Measurements from ENCODE around the gene TMEM120B. TPM values are rescaled to one million over a fixed set of nuclear protein-coding genes. Genes with fewer than 3 reads are reported as not detected.

The TMEM120B gene
- total RNA-seq, 1 donor from 2014 or later: 3.9 TPM

DNA sequence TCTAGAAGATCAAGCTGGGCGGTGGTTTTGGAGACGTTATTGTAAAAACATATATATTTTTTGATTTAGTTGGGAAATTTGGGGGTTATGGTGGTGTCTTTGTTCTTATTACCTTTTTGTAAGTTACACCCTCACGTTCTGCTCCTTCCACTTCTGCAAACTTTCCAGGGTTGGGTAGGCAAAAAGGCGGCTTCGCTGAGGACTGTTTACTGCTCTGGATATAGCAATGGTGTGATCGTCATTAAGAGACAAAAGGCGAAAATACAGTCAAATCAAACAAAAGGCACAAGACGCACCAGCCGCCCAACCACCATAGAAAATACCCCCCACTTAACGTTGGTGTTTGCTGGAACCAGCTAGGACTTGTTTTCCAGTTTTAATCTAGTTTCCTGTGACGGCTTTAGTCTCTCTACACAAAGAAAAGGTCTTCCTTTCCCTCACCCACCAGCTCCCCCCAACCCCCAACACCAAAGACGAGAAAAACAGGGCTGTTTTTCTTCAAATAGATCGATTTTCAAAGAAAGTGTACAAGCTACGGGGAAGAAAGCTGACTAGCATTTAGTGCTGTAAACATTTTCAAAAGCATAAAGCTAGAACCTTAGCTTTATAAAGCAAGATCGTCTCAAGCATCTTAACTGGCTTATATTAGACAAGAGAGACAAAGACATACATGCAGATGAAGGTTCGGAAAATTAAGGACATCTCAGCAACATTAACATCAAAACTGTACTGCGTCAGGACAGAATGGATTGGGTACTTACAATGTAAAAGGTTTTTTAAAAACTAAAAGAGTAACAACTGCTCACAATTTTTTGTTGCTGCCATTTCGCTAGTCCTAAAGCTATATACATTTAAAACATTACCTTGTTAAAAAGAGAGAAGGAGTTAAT is 89.3 kb downstream of the TMEM120B start:
- TF ChIP-seq POLR2AphosphoS5 (IDR thresholded peaks at IDR 0.05; ENCODE audit: insufficient read depth in 1 of 2, low read depth in 1 of 2) (no peak), POLR2A (IDR thresholded peaks at IDR 0.05) (no peak)
- TF ChIP-seq, protein P1, sequence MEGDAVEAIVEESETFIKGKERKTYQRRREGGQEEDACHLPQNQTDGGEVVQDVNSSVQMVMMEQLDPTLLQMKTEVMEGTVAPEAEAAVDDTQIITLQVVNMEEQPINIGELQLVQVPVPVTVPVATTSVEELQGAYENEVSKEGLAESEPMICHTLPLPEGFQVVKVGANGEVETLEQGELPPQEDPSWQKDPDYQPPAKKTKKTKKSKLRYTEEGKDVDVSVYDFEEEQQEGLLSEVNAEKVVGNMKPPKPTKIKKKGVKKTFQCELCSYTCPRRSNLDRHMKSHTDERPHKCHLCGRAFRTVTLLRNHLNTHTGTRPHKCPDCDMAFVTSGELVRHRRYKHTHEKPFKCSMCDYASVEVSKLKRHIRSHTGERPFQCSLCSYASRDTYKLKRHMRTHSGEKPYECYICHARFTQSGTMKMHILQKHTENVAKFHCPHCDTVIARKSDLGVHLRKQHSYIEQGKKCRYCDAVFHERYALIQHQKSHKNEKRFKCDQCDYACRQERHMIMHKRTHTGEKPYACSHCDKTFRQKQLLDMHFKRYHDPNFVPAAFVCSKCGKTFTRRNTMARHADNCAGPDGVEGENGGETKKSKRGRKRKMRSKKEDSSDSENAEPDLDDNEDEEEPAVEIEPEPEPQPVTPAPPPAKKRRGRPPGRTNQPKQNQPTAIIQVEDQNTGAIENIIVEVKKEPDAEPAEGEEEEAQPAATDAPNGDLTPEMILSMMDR (IDR thresholded peaks at IDR 0.05): no peak
- no peak for DNase-seq (ENCODE audit: extremely low spot score in 2 of 2)
- Histone ChIP-seq H3K27me3 (no peaks in the 10 kb centered on the region), H3K4me3 (peak overlapping the region; percentile 58 to 87), H3K36me3 (no peaks in the 10 kb centered on the region), H3K4me1 (peaks cover 58% of the 10 kb centered on the region), H3K9me3 (no peaks in the 10 kb centered on the region), H3K27ac (peak overlapping the region; percentile 100)
- intact Hi-C loops (cut with DNase I): no loop called here

DNA sequence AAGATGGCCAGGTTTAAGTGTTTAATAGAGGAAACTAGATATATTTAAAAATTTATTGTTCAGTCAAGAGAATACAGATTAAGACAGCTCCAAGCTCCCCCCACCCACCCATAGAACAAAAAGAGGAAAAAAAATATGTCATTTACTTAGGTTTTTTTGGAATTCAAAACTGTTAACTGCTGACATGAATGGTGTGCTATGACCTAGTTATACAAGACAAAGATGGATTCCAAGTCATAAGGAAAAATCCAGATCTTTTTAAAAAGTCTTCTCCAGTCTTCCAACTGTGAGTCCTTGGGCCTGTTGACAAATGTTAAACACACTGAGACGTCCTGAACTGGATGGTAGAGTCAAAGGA is 89.9 kb downstream of the TMEM120B start:
- H3K27me3 ChIP-seq: no peaks in the 10 kb centered on the region
- TF ChIP-seq POLR2AphosphoS5 (IDR thresholded peaks at IDR 0.05; ENCODE audit: insufficient read depth in 1 of 2, low read depth in 1 of 2) (no peak), POLR2A (IDR thresholded peaks at IDR 0.05) (no peak)
- TF ChIP-seq, protein P1 (IDR thresholded peaks at IDR 0.05): no peak
- H3K4me3 ChIP-seq: peak overlapping the region; percentile 58 to 87
- peak overlapping the region; percentile 100 for H3K27ac ChIP-seq
- no peaks in the 10 kb centered on the region for H3K9me3 ChIP-seq
- peaks cover 59% of the 10 kb centered on the region for H3K4me1 ChIP-seq
- intact Hi-C loops (cut with DNase I): no loop called here
- DNase-seq (ENCODE audit: extremely low spot score in 2 of 2): no peak
- H3K36me3 ChIP-seq: no peaks in the 10 kb centered on the region

DNA sequence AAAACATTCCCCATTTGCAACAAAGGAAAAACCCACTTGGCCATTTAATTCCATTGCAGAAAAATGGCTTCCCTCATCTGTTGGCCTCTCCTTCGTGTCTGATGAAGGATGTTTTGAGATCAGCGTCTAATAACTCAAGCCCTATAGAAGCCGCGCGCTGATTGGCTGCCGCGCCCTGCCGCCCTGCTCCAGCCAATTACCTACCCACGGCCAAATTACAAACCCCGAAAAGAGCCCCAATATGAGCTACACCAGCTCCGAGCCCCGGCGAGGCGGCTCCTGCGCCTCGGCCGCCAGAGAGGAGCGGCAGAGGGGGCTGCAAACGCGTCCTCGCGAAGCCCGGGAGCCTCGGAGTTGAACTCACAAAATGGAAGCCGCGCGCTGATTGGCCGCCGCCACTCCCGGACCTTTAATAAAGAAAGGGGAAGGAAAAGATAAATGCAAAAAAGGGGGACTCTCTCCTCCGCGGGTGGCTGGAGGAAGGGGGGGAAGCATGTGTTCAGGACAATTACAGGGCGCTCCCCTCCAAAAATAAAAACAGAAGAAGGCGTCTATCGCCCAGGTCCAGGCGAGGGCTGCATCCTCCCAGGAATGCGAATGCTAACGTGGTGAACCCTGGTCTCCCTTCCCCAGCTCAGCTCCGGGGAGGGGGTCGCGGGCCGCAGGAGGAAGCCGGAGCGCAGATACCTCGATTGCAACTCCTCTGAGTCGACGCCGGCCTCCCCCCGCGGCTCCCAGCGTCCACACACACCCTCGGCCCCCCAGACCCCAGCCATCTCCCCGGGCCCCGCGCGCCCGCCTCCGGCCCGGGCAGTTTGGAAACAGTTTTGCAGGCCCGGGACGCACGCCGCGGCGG is 90.5 kb downstream of the TMEM120B start:
- H3K4me3 ChIP-seq: peak overlapping the region; percentile 58 to 87
- peaks cover 59% of the 10 kb centered on the region for H3K4me1 ChIP-seq
- peak; percentile 51 to 94 for TF ChIP-seq POLR2A (IDR thresholded peaks at IDR 0.05)
- TF ChIP-seq, protein P1 (IDR thresholded peaks at IDR 0.05): no peak
- peak; percentile 97 to 98 for TF ChIP-seq POLR2AphosphoS5 (IDR thresholded peaks at IDR 0.05; ENCODE audit: insufficient read depth in 1 of 2, low read depth in 1 of 2)
- no peaks in the 10 kb centered on the region for H3K27me3 ChIP-seq
- no peaks in the 10 kb centered on the region for H3K9me3 ChIP-seq
- intact Hi-C loops (cut with DNase I): no loop called here
- H3K27ac ChIP-seq: peak overlapping the region; percentile 100
- H3K36me3 ChIP-seq: peaks cover 0 to 2% of the 10 kb centered on the region in 2 donors
- DNase-seq (ENCODE audit: extremely low spot score in 2 of 2): peak in 1 of 2 donors; percentile 98

DNA sequence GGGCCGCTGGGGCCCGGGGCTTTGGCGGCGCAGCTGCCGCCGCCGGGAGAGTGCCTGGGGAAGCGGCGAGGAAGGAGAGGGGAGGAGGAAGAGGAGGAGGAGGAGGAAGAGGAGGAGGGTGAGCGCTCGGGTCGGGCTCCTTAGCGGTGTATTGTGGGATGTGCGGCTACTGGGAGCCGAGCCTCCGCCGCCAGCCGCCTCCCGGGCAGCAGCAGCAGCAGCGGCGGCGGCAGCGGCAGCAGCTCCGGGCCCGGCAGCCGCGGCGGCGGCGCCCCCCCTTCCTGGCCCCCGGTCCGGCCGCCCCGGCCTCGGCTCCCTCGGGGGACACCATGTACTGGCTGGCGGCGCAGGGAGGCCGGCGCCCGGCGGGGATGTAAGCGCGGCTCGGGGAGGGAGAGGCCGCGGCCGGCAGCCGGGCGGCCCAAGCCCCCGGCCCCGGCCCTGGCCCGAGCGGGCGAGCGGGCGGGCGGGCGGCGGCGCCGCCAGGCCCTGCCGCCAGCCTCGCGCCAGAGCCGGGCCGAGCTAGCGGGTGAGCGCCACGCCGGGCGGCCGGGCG is 91.4 kb downstream of the TMEM120B start, which contains the start of gene SETD1B:
TSS of gene SETD1B (plus strand) at position 149 of the 556 bp plus-strand sequence. CDS start 729 bp downstream, outside the sequence.
- TF ChIP-seq, protein P1 (IDR thresholded peaks at IDR 0.05): no peak
- TF ChIP-seq POLR2A (IDR thresholded peaks at IDR 0.05): peak in 1 of 2 donors; percentile 16
- peaks cover 52% of the 10 kb centered on the region for H3K4me1 ChIP-seq
- peaks cover 0 to 10% of the 10 kb centered on the region in 2 donors for H3K36me3 ChIP-seq
- H3K4me3 ChIP-seq: peak within 1 kb of the TSS; percentile 58 to 87
- no peaks in the 10 kb centered on the region for H3K27me3 ChIP-seq
- peak within 1 kb of the TSS; percentile 100 for H3K27ac ChIP-seq
- no peak for DNase-seq (ENCODE audit: extremely low spot score in 2 of 2)
- intact Hi-C loops (cut with DNase I): no loop called here
- H3K9me3 ChIP-seq: no peaks in the 10 kb centered on the region
